GM21723 (cell line): ENCODE results near the gene ELL.
A peak's percentile ranks its signal among the peaks of the same experiment; 100 is the strongest.
"Not testable (repeated sequence)": the region's sequence is repeated elsewhere in the genome, so short reads cannot be mapped to it uniquely, and the experiment has no call there.

Experiments used
- ATAC-seq: cut with Tn5 transposase; IDR thresholded peaks from one replicate; pipeline ENCODE4 v1.9.1; 2021; ENCODE audit warnings: mild to moderate bottlenecking, moderate library complexity; ENCODE audit not compliant: unreplicated experiment

ELL gene

GRCh38 chr19:18532168-18532890, 10.5 kb upstream of the ELL start:
- no peak for ATAC-seq

GRCh38 chr19:18531485-18531884, 9.6 kb upstream of the ELL start:
- no peak for ATAC-seq

GRCh38 chr19:18529782-18530181, 7.9 kb upstream of the ELL start:
- no peak for ATAC-seq

- no peak for ATAC-seq
Observed at GRCh38 chr19:18526316-18526715, 4.4 kb upstream of the ELL start.

- no peak for ATAC-seq
Observed at GRCh38 chr19:18523841-18524240, 2.0 kb upstream of the ELL start.

GRCh38 chr19:18522862-18523440, 1.1 kb upstream of the ELL start:
- not testable (repeated sequence) for ATAC-seq

- ATAC-seq = peak; percentile 86
Observed at GRCh38 chr19:18522124-18522861, 423 bp upstream of the ELL start.

GRCh38 chr19:18520848-18521691, 800 bp downstream of the ELL start:
- no peak for ATAC-seq

- no peak for ATAC-seq
Observed at GRCh38 chr19:18519962-18520847, 1.7 kb downstream of the ELL start.

GRCh38 chr19:18518639-18519038, 3.2 kb downstream of the ELL start:
- no peak for ATAC-seq

- no peak for ATAC-seq
Observed at GRCh38 chr19:18517606-18518005, 4.3 kb downstream of the ELL start.

GRCh38 chr19:18515959-18516358, 5.9 kb downstream of the ELL start:
- no peak for ATAC-seq

- ATAC-seq = no peak
Observed at GRCh38 chr19:18514800-18515682, 6.8 kb downstream of the ELL start.

GRCh38 chr19:18513868-18514267, 8.0 kb downstream of the ELL start:
- no peak for ATAC-seq

GRCh38 chr19:18510216-18510615, 11.7 kb downstream of the ELL start:
- ATAC-seq = no peak

GRCh38 chr19:18508585-18508984, 13.3 kb downstream of the ELL start:
- no peak for ATAC-seq

- ATAC-seq = no peak
Observed at GRCh38 chr19:18507727-18508440, 14.0 kb downstream of the ELL start.

GRCh38 chr19:18507021-18507726, 14.7 kb downstream of the ELL start:
- no peak for ATAC-seq
